GM21825 (cell line): Measurements from ENCODE around the gene DLG5.

Experiments used
- ATAC-seq: cut with Tn5 transposase; IDR thresholded peaks from one replicate; pipeline ENCODE4 v1.9.1; 2021; ENCODE audit warnings: mild to moderate bottlenecking, moderate library complexity; ENCODE audit not compliant: unreplicated experiment

DLG5 gene

DNA sequence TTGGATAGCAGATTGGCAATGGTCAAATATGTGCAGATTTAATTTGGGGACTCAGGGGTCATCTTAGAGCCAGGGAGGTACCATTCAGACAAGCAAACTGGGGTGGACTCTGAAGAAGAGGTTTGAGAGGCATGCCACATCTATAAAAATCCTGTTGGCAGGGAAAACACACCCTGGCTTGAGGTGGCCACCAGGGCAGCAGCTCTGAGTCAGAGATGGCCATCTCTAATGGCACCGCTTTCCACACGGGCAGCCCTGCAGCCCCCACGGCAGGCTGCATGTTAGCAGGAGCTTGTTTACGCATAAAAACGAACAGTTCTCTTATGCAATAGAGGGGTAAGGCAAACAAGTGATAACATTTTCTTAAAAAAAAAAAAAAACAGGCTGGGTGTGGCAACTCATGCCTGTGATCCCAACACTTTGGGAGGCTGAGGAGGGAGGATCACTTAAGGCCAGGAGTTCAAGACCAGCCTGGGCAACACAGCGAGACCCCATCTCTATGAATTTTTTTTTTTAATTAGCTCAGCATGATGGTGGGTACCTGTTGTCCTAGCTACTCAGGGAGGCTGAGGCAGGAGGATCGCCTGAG is 14.9 kb downstream of the DLG5 start:
- no peak for ATAC-seq

- no peak for ATAC-seq
Measured at GRCh38 chr10:77910524-77911145, 15.9 kb downstream of the DLG5 start.

- no peak for ATAC-seq
Measured at GRCh38 chr10:77909749-77910375, 16.7 kb downstream of the DLG5 start.

- no peak for ATAC-seq
Measured at GRCh38 chr10:77909021-77909748, 17.4 kb downstream of the DLG5 start.

DNA sequence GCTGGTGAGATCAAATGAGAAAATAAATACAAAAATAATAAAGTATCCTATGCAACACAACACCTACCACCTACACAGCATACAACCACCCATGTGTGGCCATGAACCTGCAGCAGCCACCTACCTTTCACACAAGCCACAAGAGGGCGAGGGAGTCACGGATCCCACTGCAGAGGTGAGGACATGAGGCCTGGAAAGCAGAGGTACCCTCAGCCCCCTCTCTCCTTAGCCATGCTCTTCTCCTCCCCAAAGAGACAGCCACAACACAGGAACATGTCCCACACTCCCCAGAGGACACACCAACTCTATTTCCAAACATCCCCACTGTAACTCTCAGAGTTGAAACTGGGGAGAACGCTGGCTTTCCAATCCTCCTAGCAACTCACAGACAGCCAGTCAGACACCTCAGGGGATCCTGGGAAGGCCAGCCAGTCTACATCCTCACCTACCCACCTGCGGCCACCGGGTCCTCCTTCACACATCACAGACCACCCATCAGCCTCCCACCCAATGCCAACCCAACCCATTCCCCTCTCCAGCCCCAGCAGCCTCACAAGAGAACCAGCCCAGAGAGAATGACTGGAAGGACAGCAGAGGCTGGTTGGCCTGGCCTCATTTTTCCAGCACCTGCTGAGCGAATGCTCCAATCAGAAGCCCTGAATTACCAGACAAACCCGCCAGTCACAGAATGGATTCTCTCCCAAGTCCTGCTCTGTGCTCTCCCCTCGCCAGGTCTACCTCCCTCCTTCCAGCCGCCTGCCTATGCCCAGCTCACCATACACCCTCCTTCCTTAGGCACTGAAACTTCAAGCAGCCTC is 18.4 kb downstream of the DLG5 start:
- ATAC-seq, result no peak

GRCh38 chr10:77907462-77907861 is 19.1 kb downstream of the DLG5 start:
- no peak for ATAC-seq

DNA sequence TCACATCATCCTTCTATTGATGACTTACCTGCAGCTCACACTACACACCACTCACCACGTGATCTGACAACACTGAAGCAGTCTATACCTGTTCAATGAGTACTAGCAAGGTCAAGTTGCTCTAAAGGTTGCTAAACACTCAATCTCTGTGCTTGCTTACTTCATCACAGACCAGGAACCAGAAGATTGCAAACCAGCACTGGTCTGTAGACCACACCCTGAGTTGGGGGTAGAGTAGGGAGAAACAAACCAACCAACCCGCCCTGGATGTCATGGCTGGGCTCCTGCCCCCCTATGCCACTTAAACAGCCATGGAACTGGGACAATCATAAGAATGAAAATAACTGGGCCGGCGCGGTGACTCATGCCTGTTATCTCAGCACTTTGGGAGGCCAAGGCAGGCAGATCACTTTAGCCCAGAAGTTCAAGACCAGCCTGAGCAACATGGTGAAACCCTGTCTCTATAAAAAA is 19.6 kb downstream of the DLG5 start:
- no peak for ATAC-seq

GRCh38 chr10:77905781-77906180 is 20.8 kb downstream of the DLG5 start:
- ATAC-seq, result no peak

- ATAC-seq, result no peak
Measured at GRCh38 chr10:77905086-77905748, 21.3 kb downstream of the DLG5 start.

DNA sequence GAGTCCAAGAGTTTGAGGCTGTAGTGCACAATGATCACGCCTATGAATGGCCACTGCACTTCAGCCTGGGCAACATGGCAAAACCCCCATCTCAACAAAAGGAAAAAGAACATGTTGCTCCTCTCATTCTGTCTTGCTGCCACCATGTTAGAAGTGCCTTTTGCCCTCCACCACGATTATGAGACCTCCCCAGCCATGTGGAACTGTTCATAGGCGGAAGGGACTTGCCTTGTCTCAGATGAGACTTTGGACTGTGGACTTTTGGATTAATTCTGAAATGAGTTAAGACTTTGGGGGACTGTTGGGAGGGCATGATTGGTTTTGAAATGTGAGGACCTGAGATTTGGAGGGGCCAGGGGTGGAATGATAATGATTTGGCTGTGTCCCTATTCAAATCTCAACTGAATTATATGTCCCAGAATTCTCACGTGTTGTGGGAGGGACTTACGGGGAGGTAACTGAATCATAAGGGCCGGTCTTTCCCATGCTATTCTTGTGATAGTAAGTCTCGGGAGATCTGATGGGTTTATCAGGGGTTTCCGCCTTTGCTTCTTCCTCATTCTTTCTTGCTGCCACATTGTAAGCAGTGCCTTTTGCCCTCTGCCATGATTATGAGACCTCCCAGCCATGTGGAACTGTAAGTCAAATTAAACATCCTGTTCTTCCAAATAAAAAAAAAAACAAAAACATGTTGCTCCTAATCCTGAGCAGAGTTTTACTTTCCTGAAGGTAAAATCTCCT is 22.3 kb downstream of the DLG5 start:
- no peak for ATAC-seq

GRCh38 chr10:77902159-77902558 is 24.4 kb downstream of the DLG5 start:
- no peak for ATAC-seq

DNA sequence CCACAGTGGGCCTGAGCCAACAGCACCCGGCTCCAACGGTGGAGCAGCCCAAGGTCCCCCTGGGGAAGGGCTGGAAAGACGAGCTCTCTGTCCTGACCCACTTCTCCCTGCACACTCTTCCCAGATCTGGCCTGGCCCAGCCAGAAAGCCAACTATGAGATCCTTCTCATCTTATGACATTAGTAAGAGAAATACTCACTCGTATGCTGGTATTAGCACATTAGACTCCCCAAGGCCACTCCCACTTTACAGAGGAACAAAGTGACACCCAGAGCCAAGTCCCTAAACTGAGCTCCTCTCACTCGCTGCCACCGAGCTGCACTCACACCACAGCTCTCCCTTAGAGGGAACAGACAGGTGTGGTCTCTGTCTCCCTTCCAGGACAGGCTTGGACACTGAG is 24.8 kb downstream of the DLG5 start:
- no peak for ATAC-seq

- ATAC-seq, result no peak
Measured at GRCh38 chr10:77899690-77900089, 26.9 kb downstream of the DLG5 start.

DNA sequence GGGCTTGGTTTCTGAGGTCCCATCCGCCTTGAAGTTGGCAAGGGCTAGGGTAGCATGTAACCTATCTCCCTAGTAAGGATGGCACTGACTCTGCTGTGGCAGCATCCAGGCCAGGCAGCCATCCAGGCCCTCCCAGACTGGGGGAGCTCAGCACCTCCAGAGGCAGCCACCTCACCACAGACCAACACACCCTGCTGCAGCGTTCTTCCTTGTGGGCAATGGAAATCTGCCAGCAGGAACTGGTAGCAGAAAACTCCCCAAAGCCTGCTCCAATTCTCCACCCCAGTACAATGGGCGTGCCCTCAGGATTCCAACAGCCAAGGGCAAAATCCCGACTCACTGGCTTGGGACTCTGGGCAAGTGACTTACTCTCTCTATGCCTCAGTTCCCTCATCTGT is 27.5 kb downstream of the DLG5 start:
- ATAC-seq, result no peak

GRCh38 chr10:77898323-77899079 is 28.1 kb downstream of the DLG5 start:
- ATAC-seq, result no peak

GRCh38 chr10:77896058-77896457 is 30.5 kb downstream of the DLG5 start:
- no peak for ATAC-seq

DNA sequence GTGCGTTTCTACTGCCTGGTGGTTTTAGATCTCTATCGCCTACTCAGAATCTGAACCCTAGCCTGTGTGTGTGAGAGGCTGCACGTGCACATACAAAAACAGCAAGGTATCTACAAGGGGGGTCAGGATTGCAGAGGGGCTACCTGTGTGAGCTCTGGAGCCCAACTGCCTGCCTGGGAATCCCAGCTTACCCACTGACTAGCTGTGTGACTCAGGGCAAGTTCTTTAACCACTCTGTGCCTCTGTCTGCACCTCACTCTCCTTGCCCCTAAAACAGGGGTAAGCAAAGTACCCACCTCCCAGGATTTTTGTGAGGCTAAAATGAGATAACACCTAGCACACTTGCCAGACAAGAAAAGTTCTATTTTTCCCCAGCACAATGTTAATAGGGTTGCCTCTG is 32.5 kb downstream of the DLG5 start:
- no peak for ATAC-seq

DNA sequence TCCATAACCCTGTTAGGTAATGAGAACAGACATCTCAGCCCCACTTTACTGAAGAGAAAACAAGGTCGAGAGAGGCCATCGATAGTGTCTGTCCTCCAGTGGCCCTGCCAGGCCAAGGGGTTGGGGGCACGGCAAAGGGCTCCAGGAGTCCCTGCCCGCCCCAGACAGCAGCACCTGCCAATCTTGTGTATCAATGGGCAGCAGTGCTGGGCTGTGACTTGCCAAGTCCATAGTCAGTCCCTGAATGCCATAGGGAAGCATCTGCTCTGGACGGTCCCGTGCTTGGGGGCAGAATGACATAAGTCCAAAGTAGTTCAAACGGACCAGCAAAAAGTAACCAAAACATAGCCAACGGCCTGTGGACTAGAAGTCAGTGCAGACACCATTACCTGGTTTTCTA is 33.2 kb downstream of the DLG5 start:
- ATAC-seq, result no peak

GRCh38 chr10:77892761-77893160 is 33.8 kb downstream of the DLG5 start:
- ATAC-seq, result no peak
